ENCODE results near the gene FRK.

GRCh38 chr6:115908906-115909559, 151.7 kb downstream of the FRK start:
- TF ChIP-seq CTCF (IDR thresholded peaks at IDR 0.05; ENCODE audit: insufficient read depth, low read depth, low read length) = no peak
- no peak for TF ChIP-seq EZH2 (IDR thresholded peaks at IDR 0.05; ENCODE audit: insufficient read depth, low read length)
